ENCODE data around the gene GPR37. TPM values are rescaled to one million over a fixed set of nuclear protein-coding genes. Genes with fewer than 3 reads are reported as not detected.

The GPR37 gene
- total RNA-seq, 1 experiment from 2014 or later: 1.6 TPM

DNA sequence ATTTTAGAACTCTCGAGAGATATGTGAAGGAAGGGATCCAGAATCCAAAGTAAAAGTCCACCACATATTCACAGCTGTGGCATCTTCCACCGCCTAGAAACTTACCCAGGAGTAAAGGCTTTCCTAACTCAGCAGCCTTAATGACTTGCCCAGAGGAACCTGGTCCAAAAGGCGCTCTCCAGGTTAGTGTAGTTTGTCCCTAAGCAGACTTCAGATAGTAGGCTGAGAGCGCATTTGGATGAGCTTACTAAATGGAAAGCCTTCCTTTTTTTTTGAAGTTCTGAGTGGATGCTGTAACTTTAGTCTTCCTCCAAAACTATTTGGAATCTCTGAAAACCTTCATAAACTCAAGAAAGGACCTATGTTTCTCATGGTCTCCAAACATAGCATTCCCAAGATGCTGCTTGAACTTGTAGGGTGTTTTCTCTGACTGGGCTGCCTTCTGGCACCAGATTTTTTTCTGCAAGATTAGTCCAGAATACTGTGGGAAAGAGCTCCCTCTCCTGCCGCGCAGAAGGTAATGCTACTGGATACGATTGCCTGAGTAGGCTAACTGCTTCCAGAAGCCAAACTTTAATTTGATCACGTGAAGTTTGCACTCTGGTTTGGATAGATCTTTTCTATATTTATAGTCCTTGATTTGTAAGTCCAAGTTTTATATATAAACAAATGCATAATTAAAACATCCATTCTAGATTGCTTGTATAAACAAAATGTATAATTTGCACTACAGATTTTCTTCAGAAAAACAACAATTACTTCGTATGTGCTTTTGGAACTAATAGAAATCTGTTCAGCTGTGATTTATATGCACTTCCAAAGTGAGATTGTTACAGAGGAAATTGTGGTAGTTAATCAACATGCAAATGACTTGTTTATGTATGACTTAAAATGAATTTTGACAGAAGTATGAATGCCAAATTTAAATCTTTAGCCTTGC is 19.6 kb upstream of the GPR37 start:
- Histone ChIP-seq H3K27ac (ENCODE audit: insufficient read length, low read depth, low read length) (no peak overlapping the region), H4K91ac (ENCODE audit: insufficient read length, low read depth, low read length) (no peak overlapping the region), H4K8ac (replicated peaks; ENCODE audit: insufficient read length, low read depth, low read length) (no peak overlapping the region), H2BK5ac (ENCODE audit: insufficient read length, low read length) (no peak overlapping the region), H2AFZ (ENCODE audit: low read length) (no peak overlapping the region), H3K4ac (ENCODE audit: low read depth, low read length) (no peak overlapping the region), H3K9ac (ENCODE audit: extremely low read depth, insufficient read length, low read length) (no peak overlapping the region), H2AK5ac (ENCODE audit: insufficient read length, low read length) (no peak overlapping the region), H3K79me2 (ENCODE audit: insufficient read depth, low read length) (no peaks in the 10 kb centered on the region), H4K5ac (ENCODE audit: insufficient read length, low read depth, low read length) (no peak overlapping the region), H3K27me3 (ENCODE audit: insufficient read depth, low read length) (no peaks in the 10 kb centered on the region), H4K20me1 (ENCODE audit: control insufficient read depth, insufficient read depth, insufficient read length) (no peaks in the 10 kb centered on the region), H2BK20ac (ENCODE audit: low read depth, low read length, poor library complexity, severe bottlenecking) (no peak overlapping the region), H3T11ph (ENCODE audit: low read length) (no peak overlapping the region), H3K23me2 (ENCODE audit: insufficient read length, low read depth, low read length, poor library complexity, severe bottlenecking) (no peaks in the 10 kb centered on the region), H3K4me2 (ENCODE audit: insufficient read depth, insufficient read length, low read length) (no peak overlapping the region), H3K23ac (ENCODE audit: insufficient read length, low read depth, low read length) (no peak overlapping the region), H3K9me3 (ENCODE audit: control insufficient read depth, low read depth, low read length) (no peaks in the 10 kb centered on the region), H2BK15ac (ENCODE audit: low read depth, low read length) (no peak overlapping the region), H3K4me1 (ENCODE audit: insufficient read depth, low read length) (peaks cover 3% of the 10 kb centered on the region; the same call in 1 of the 2 replicates), H2BK120ac (ENCODE audit: low read depth, low read length, poor library complexity, severe bottlenecking) (no peak overlapping the region), H2BK12ac (ENCODE audit: insufficient read length, low read depth, low read length) (no peak overlapping the region), H3K14ac (ENCODE audit: insufficient read depth, low read length) (no peak overlapping the region), H3K79me1 (ENCODE audit: insufficient read depth, low read depth, low read length, poor library complexity, severe bottlenecking) (no peaks in the 10 kb centered on the region), H3K18ac (ENCODE audit: insufficient read length, low read depth, low read length) (no peak overlapping the region), H3K56ac (ENCODE audit: insufficient read length, low read depth, low read length) (no peak overlapping the region)
- DNase-seq: peak; percentile 73
- WGBS (ENCODE audit: extremely low coverage, insufficient read length, low lambda C conversion rate): no CpG with 5 or more reads among the region's 9 CpGs
- Mint-ChIP-seq H3K27me3 (ENCODE audit: low read depth) (no peaks in the 10 kb centered on the region), H3K4me3 (no peak overlapping the region), H3K27ac (no peak overlapping the region), H3K9me3 (no peaks in the 10 kb centered on the region), H3K4me1 (peaks cover 6 to 17% of the 10 kb centered on the region in 2 experiments), H3K36me3 (ENCODE audit: insufficient read depth in 1 of 3, low read depth in 3 of 3) (peaks cover 0 to 4% (median 4%) of the 10 kb centered on the region in 3 experiments; a peak in 1 of 7 replicates)
- TF ChIP-seq, protein P1, sequence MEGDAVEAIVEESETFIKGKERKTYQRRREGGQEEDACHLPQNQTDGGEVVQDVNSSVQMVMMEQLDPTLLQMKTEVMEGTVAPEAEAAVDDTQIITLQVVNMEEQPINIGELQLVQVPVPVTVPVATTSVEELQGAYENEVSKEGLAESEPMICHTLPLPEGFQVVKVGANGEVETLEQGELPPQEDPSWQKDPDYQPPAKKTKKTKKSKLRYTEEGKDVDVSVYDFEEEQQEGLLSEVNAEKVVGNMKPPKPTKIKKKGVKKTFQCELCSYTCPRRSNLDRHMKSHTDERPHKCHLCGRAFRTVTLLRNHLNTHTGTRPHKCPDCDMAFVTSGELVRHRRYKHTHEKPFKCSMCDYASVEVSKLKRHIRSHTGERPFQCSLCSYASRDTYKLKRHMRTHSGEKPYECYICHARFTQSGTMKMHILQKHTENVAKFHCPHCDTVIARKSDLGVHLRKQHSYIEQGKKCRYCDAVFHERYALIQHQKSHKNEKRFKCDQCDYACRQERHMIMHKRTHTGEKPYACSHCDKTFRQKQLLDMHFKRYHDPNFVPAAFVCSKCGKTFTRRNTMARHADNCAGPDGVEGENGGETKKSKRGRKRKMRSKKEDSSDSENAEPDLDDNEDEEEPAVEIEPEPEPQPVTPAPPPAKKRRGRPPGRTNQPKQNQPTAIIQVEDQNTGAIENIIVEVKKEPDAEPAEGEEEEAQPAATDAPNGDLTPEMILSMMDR (conservative IDR thresholded peaks at IDR 0.05): peak; percentile 93

Data from H9 (cell line).